Stimulated activated naive CD8-positive, alpha-beta T cell treated with anti-CD3 and anti-CD28 coated beads, Interleukin-15, Interleukin-2, amounts not matched to agents 100 U/mL and 50 U/mL, for 24 hours (primary cell): Measurements from ENCODE around the gene CR1L.
"Not testable (repeated sequence)": the region's sequence is repeated elsewhere in the genome, so short reads cannot be mapped to it uniquely, and the experiment has no call there.

Source experiments
- ATAC-seq: fragments of 150-1000 bp; cut with Tn5 transposase; one replicate; pipeline ENCODE4 v1.10.0; 2021
- DNase-seq: peaks from one replicate; pipeline ENCODE4 v3.0.0; 2021

Gene CR1L

DNA sequence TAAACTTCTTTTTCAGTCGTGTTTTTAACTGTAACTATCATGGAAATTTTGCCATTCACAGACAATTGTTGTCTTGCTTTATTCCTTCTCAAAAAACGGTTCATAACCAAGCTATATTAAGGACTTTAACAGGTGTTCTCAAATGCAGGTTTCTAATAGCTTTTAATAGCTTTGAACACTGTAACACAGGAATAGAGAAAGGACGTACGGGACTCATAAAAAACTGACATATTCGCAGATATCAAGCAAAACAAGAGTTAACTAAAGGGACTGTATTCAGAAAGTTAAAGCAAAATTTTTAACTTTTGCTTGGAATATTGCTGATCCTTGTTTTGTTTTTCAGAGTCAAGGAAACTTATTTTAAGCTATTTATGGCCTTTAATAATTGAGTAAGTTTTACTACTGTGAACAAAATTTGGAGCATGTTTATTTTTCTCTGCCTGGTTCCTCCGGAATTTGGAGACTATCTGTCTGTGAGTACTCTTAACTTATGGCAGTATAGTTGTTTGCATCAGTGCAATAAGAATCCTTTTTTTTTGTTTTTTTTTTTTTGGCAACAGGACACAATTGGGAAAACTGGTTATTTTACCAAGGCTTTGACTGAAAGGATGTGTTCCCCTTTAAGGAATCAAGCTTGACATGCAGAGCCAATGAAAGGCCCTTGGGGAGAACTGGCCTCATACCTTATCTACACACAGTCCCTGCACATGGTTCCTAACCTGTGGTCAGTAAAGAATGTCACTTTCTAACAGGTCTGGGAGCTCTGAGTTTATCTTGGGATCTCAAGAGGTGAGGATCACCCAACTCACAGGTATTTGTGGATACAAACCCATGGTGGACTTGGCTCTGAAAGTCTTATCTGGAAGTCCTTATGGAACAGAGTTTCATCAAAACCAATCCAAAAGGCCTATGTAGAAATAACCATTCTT lies 101.2 kb downstream of the CR1L start:
- ATAC-seq, result no peak
- DNase-seq, result no peak

DNA sequence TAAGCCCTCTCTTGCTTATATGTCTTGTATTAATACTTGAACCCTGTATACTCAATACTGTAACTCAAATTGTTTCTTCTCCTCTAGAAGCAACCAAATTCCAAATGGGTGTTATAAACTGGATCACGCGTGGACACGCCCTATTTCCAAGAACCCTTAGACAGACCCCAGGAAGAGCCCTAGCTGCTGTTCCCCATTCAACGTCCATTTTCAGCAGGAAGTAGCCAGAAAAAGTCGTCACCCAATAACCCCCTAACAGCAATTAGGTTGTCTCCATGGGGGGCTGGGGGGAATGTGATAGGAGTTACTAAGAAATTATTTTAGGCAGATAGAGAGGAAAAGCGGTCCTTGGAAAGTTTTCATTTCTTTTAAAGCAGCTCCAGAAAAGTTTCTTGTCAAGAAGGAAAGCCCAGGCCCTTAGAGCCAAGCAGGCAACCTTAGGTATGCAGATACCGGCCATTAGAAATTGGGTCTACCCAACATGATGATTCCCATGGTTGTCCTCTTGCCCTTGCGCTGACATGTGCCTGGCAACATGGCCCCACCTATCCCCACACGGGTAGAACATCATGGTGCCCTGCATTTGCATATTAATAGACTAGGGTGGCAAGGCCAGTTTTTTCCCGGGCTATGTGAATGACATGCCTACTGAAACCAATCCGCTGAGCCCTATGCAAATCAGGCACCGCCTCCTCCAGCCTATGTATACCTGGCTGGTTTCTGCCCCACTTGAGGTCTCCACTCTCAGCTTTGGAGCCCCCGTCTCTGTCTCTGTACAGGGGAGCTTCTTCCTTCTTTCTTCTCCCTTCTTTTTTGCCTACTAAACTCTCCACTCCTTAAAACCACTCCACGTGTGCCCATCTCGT lies 102.9 kb downstream of the CR1L start:
- DNase-seq (no peak), ATAC-seq (no peak)

DNA sequence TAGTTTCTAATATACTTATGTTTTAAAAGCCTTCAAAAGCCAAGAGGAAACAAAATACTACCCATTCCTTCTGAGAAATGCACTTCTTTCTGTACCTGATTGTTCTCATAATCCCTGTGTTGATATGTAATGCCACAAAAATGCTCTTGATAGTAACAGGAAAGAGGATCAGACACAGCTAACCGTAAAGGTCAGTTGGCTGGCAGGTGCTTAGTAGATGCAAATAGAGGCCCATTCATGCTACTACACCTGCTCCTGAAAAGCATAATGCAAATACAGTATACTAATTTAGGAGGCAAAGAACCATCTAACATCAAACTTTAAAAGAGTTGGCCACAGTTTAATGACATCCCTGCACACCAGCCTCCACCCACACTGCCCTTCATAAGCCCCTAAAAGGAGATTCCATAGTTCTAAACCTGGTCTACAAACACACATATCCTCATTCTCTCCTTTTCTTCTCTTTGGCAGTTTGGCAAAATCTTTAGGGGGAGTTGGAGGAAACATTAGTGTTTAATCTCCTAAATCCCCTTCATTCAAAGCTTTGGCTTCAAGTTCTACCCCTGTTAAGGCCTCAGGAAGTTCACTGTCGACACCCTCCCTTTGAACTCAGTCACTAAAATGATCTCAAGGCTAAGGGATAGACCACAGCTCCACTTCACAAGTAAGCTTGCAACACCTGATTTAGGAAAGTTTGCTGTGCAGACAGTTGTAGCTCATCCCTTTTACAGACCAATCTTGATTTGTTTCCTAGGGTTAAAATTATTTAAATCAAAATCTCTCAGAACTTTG lies 104.0 kb downstream of the CR1L start:
- no peak for DNase-seq
- ATAC-seq, result no peak

DNA sequence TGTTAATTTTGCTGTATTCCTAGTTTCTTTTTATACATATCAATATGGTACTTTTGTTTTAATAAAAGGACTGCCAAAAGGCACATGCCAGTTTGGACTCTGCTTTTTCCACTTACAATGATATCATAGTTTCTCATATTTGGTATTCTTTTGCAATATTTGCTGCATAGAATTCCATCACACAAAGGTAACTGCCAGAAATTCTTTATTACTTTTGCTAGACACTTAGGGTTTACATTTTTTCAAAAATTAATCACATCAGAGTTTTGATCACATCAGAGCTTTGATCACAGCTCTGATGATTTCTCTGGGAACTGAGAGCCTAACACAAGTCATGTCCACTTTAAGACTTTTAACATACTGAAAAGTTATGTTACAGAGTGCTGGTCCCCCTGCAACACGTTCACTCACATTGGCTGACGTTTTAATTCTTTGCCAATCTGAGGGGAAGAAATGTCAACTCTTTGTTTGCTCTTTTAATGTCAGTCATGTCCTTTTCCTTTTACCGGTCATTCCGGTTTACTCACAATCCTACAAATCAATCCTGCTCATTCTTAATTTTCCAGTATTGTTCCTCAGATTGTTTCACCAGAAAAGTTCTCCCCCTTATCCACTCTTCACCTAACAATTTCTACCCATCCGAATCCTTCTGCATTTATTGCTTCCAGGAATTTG lies 105.8 kb downstream of the CR1L start:
- DNase-seq (no peak), ATAC-seq (no peak)

DNA sequence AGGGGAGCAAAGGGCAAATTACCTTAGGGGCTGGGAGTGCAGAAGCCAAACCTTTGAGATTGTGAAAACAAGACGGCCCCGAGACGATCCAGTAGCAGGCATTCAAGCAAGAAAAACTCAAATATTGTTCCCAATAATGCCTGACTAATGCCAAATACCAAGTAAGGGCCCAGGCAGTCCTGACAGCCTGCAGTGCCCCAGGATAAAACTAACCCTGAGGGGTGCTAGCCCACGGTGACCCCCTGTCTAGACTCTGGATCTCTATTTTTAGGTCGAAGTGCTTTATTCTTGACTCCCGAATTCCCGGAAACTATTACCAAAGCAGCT lies 106.5 kb downstream of the CR1L start:
- DNase-seq, ATAC-seq: not testable (repeated sequence)

DNA sequence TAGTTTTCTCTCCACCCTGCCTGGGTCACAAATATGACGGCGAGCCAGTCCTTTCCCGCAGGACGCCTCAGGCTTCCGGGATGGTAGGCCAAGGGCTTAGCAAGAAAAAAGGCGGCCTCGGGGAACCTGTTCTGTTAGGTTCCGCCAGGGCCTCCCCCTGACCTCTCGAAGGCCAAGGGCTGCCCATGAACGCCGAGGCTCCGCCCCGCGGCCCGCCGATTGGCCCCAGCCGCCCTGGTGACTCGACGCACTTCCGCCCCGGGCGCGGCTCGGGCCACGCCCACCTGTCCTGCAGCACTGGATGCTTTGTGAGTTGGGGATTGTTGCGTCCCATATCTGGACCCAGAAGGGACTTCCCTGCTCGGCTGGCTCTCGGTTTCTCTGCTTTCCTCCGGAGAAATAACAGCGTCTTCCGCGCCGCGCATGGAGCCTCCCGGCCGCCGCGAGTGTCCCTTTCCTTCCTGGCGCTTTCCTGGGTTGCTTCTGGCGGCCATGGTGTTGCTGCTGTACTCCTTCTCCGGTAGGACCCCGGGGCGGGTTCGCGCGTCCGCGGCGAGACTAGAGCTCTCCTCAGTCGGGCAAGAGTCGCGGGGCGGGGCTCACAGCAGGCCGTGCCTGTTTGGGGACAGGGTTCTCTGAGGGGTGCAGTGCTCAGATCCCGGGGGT lies 107.0 kb downstream of the CR1L start, which contains the start of gene CD46:
TSS of gene CD46 (plus strand) at position 265 of the 666 bp plus-strand sequence. CDS start at position 424, 159 bp downstream.
- ATAC-seq (peak; percentile 99), DNase-seq (peak; percentile 95)

DNA sequence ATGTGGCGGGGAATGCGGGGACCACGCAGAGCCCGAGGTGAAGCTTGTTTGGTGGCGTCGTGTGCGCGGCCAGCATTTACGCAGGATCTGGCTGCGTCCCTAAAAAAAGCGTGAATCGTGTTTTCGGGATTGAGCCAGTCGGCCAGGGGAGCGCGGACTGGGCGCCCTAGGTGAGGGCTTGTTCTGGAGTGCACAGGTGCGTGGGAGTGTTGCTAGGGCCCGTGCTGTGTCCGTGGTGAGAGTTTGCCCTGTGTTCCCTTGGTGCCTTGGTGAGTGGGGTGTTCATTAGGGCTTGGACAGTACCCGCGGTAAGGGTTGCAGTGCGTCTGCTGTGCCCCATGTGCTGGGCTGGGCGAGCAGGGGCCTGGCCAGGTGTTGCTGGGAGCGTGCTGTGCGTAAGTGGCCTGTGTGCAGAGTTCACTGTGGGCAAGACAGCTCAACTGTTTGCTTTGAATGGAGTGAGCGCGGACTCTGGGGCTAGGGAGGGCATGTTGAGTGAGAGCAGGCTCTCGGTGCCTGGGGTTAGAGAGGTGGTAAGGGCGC lies 107.6 kb downstream of the CR1L start:
- DNase-seq (peak; percentile 51), ATAC-seq (peak; percentile 33)

DNA sequence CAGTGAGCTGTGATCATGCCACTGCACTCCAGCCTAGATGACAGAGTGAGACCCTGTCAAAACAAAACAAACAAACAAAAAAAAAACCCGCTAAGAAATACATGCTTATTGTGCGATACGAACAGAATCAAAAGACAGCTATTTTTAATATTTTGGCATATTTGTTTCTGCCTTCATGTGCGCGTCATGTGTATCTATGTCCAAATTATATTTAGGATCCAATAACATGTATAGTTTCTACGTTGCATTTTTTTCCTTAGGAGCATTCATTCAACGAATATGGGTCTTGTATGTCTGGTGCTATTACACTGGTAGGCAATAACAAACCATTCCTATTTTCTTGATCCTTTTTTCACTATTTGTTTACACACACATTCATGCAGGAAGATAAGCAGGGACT lies 108.7 kb downstream of the CR1L start:
- DNase-seq, result no peak
- no peak for ATAC-seq

DNA sequence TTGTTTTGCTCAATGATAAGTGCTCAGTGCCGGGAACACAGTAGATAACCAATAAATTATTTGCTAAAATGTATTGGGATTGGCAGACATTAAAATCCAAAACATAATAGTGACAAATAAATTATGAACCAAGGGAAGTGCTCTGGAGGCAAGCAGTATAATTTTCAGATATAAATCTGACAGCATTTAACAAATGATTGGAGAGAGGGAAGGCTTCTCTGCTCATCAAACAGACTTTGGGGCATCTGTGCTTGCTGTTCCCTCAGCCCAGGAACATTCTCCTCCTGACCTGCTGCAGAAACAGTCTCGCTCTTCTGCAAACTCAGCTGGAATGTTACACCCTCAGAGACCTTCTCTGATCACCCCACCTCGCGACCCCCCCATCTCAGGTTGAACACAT lies 109.1 kb downstream of the CR1L start:
- ATAC-seq (no peak), DNase-seq (no peak)

DNA sequence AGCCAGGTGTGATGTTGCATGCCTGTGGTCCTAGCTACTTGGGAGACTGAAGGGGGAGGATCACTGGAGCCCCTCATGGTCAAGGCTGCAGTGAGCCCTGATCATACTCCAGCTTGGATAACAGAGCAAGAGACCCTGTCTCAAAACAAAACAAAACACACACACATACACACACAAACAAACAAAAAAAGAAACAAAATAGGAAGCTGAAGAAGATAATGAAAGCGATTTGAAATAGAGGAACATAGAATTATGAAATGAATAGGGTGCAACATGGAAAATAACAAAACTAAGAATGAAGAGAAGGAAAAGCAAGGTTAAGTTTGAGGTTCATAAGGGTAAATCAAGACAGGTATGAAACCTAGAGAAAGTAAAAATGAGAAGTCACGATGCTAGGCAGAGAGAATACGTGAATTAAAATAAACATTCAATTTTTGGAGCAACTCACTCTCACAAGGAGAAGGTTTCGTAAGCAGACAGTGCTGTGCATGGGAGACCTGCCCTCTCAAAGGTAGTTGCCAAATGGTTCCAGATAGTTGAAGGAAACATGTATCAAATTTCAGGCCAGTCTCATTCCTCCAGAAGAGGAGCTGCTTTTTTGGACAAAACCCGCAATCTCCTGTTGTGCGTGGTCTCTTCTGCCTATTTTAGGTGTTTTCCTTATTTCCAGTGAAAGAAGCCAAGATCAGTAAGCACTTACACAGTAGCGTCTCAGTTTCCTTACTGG lies 110.2 kb downstream of the CR1L start:
- DNase-seq (no peak), ATAC-seq (no peak)

DNA sequence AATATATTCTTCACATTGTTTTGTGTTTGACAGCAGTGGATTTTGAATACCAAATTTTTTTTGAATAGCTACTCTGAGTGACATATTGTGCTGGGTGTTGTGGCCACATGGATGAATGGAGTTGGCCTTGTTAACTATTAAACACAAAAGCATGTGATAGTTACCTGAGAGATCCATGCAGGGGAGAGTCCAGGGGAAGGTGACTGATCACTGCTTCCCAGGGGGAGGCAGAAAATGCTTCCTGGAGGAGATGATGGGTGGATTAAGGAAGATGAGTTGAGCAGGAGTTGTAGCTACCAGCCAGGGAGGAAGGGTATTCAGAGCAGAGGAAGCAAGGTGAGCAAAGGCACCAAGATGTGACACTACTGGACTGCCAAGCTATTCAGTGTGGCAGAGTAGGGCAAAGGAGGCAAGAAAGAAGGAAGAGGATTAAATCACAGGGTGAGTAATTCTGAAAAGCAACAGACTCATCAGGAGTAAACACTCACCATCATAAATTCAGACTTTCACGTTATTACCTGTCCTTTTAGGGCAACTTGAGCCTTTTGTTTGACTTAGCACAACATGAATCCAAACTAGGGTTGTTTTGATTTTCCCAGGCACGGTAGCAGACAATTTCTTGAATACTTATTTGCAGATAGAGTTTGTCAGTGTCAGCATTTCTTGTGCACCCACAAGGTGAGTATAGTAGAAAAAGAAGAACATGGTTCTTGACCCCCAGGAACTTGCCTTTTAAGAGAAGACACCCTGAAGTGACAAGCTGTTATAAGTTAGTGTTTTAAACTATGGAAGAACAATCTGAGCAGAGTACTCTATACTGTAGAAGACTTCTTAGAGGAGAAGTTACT lies 111.1 kb downstream of the CR1L start:
- DNase-seq (no peak), ATAC-seq (no peak)

DNA sequence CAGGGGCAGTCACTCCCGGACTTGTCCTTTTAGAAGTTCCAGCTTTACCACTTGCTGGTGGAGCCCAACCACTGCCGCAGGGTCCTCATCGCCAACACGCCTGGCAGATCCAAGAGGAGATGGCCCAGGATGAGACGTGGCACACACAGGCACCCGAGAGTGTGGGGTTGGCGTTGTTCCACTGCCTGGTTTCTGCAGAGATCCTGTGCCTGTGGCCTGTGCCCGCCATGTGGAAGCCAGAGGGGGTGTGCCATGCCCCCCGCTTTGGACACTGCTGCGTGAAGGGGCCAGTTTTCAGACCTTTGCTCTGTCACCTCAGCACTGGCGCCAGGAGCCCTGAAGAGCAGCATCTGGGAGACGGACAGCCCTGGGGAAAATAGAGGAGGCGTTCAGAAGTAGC lies 117.7 kb downstream of the CR1L start:
- no peak for DNase-seq
- ATAC-seq, result no peak

DNA sequence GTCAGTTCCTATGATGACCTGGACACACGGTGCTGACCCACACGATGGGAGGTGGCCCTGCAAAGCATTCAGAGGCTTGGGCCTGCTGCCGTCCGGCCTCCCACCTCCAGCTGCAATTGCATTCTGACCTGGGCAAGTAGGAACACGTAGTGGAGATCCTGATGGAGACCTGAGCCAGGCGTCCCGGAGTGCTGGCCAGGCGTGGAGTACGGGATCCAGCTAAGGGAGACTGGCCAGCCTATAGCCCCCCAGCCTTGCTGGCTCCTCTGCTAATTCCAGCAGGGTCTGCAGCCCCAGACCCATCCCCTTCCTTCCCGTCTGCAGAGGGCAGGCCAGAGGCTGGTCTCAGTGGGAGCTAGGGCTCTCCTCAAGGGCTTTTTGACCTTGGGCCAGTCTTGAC lies 118.2 kb downstream of the CR1L start:
- ATAC-seq, result no peak
- no peak for DNase-seq

DNA sequence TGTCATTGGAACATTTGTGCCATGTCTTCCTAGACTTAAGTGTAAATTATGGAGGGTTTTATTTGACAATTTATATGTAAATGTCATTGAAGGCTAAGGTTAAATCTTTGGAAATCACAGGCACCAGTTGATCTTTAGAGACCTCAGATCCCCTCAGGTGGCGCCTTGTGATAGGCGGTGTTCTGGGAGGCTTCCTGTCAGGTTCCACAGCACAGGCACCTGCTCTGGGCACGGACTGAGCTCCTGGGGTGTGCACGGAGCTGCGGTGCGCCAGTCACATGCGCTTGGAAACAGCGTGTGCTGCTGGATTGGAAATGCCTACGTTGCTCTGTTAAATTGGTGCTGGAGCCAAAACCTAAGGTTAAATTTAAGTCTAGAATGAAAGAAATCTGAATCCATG lies 119.0 kb downstream of the CR1L start:
- ATAC-seq (no peak), DNase-seq (no peak)

DNA sequence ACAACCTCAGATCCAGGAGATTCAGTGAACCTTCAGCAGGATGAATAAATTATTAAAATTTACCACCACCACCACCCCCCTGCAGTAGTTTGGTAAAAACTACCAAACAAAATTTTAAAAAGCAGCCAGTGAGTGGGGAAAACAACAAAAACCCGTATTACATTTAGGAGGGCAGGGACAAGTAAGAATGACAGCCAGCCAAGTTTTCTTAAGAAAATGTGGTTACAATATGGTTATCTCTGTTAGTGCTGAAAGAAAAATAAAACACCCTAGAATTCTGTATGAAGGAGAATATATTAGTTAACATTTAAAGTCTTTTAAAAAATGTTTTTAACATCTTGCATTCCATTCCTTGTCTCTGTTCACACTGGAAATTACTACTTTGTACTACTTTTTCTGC lies 121.6 kb downstream of the CR1L start:
- ATAC-seq (no peak), DNase-seq (no peak)

DNA sequence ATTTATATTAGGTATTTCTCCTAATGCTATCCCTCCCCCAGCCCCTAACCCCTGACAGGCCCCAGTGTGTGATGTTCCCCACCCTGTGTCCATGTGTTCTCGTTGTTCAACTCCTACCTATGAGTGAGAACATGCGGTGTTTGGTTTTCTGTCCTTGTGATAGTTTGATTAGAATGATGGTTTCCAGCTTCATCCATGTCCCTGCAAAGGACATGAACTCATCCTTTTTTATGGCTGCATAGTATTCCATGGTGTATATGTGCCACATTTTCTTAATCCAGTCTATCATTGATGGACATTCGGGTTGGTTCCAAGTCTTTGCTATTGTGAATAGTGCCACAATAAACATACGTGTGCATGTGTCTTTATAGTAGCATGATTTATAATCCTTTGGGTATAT lies 125.6 kb downstream of the CR1L start:
- not testable (repeated sequence) for DNase-seq, ATAC-seq
